A673 (cell line): Measurements from ENCODE around the gene SNX2.

ENCODE experiments used
- EZH2 ChIP-seq: fragments of 200-600 bp; sonication (generic); IDR thresholded peaks from 2 replicates; pipeline ENCODE4 v1.6.1; 2017; ENCODE audit warnings: borderline replicate concordance, low read depth, mild to moderate bottlenecking, mixed read lengths, antibody characterized with exemption, low read length; ENCODE audit not compliant: poor library complexity, severe bottlenecking
- TF ChIP-seq, protein P1 (sequence below): fragments of 300-800, 200-600 bp; sonication (generic); conservative IDR thresholded peaks from 2 replicates; pipeline ENCODE4 v1.5.1; 2017; ENCODE audit warnings: low read depth, mild to moderate bottlenecking, antibody characterized with exemption, low read length, moderate library complexity, mixed read lengths

DNA sequence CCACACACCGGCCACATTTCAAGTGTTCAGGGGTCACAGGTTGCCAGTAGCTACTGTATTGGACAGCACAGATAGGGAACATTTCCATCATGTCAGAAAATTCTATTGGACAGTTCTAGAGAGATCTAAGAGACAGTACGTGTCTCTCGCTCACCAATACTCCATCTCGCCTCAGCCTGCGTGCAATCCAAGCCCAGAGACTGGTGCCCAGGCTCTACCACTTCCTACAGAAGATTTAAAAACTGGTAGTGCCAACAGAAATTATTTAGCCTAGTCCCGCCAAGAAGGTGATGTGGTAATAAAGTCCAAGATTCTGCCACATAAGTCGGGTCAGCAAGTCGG is 390 bp upstream of the SNX2 start:
- TF ChIP-seq EZH2: no peak
- TF ChIP-seq, protein P1, sequence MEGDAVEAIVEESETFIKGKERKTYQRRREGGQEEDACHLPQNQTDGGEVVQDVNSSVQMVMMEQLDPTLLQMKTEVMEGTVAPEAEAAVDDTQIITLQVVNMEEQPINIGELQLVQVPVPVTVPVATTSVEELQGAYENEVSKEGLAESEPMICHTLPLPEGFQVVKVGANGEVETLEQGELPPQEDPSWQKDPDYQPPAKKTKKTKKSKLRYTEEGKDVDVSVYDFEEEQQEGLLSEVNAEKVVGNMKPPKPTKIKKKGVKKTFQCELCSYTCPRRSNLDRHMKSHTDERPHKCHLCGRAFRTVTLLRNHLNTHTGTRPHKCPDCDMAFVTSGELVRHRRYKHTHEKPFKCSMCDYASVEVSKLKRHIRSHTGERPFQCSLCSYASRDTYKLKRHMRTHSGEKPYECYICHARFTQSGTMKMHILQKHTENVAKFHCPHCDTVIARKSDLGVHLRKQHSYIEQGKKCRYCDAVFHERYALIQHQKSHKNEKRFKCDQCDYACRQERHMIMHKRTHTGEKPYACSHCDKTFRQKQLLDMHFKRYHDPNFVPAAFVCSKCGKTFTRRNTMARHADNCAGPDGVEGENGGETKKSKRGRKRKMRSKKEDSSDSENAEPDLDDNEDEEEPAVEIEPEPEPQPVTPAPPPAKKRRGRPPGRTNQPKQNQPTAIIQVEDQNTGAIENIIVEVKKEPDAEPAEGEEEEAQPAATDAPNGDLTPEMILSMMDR: no peak
